BJ (cell line): ENCODE results near the gene HOXD4. TPM values are rescaled to one million over a fixed set of nuclear protein-coding genes. Genes with fewer than 3 reads are reported as not detected.

ENCODE experiments used
- CTCF ChIA-PET: fragments of 350-600 bp; formaldehyde crosslinking; extraction: SDS; loops from one replicate; lab custom pipeline; 2021; ENCODE audit warnings: antibody characterized with exemption, inconsistent platforms; lab: Yijun Ruan, JAX
- POLR2A ChIA-PET: fragments of 300-600 bp; sonication (Branson Sonifier 250); formaldehyde crosslinking; extraction: SDS; loops from one replicate; lab custom pipeline; 2021; ENCODE audit warnings: antibody characterized with exemption; lab: Charles Lee
- DNase-seq: peaks from one replicate; pipeline ENCODE4 v3.0.0-alpha.2; 2011; ENCODE audit warnings: low read depth
- H3K27me3 ChIP-seq: 2 replicates; pipeline ENCODE4 v1.6.0; 2011; ENCODE audit warnings: low read length; ENCODE audit not compliant: control insufficient read depth, insufficient read depth
- H3K36me3 ChIP-seq: 2 replicates; pipeline ENCODE4 v1.5.1; 2011; ENCODE audit warnings: low read length; ENCODE audit not compliant: control insufficient read depth, insufficient read depth
- H3K4me3 ChIP-seq: 2 replicates; pipeline ENCODE4 v1.5.1; 2011; ENCODE audit warnings: low read depth, mild to moderate bottlenecking, control low read depth, low read length
- polyA plus RNA-seq: library from polyadenylated mRNA; depleted of rRNA; stranded (reverse); fragments of >200 nt; gene quantifications from 2 replicates; pipeline ENCODE4 v1.2.3, GENCODE V29; 2011
- TF ChIP-seq, protein P1 (sequence below): IDR thresholded peaks from 2 replicates; pipeline ENCODE4 v1.5.1; 2011; ENCODE audit warnings: low read depth, mild to moderate bottlenecking, control low read depth, inconsistent platforms, low read length, moderate library complexity; ENCODE audit not compliant: insufficient read depth

Gene HOXD4
- polyA plus RNA-seq, 1 experiment, result 0.28 TPM

GRCh38 chr2:176169711-176170110 is 18.4 kb downstream of the HOXD4 start:
- H3K36me3 ChIP-seq, result no peaks in the 10 kb centered on the region
- H3K4me3 ChIP-seq, result no peak overlapping the region
- no peak for DNase-seq
- TF ChIP-seq, protein P1, sequence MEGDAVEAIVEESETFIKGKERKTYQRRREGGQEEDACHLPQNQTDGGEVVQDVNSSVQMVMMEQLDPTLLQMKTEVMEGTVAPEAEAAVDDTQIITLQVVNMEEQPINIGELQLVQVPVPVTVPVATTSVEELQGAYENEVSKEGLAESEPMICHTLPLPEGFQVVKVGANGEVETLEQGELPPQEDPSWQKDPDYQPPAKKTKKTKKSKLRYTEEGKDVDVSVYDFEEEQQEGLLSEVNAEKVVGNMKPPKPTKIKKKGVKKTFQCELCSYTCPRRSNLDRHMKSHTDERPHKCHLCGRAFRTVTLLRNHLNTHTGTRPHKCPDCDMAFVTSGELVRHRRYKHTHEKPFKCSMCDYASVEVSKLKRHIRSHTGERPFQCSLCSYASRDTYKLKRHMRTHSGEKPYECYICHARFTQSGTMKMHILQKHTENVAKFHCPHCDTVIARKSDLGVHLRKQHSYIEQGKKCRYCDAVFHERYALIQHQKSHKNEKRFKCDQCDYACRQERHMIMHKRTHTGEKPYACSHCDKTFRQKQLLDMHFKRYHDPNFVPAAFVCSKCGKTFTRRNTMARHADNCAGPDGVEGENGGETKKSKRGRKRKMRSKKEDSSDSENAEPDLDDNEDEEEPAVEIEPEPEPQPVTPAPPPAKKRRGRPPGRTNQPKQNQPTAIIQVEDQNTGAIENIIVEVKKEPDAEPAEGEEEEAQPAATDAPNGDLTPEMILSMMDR, result no peak
- ChIA-PET CTCF (no interaction called here), POLR2A (no interaction called here)
- H3K27me3 ChIP-seq, result peaks cover 38% of the 10 kb centered on the region

DNA sequence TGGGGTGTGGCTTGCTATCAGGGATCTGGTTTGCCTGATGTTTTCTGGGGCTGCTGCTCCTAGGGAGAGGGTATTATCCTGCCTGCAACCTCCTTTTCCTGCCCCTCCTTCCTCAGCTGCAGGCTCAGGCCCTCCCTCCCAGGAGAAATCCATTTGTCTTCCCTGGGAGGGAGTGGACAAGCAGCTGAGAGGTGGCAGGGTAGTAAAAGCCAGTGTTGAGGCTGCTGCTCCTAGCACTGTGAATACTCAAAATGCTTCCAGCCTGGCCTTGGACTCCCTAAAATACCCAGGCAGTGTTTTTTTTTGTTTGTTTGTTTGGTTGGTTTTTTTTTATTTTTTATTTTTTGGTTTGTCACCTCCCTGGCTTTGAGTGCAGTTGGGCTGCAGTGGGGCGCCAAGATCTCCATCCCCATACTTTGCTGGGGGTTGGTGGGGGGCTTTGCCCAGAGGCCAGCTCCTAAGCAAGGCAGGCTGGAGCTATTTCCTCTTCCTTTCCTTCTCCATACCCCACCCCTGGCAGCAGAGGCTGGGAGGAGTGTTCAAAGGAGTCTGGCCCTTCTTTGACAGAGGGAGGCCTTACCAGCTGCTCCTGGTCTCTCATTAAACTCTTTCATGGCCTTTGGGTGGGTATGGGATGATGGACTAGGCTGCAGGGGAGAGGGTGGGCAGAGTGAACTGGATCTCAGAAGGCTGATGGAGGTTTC is 19.4 kb downstream of the HOXD4 start:
- POLR2A ChIA-PET, result no interaction called here
- DNase-seq, result no peak
- H3K27me3 ChIP-seq, result peaks cover 38% of the 10 kb centered on the region
- TF ChIP-seq, protein P1, result no peak
- no peaks in the 10 kb centered on the region for H3K36me3 ChIP-seq
- H3K4me3 ChIP-seq, result no peak overlapping the region
- CTCF ChIA-PET, result no interaction called here

GRCh38 chr2:176171351-176172006 is 20.1 kb downstream of the HOXD4 start:
- ChIA-PET CTCF (no interaction called here), POLR2A (no interaction called here)
- Histone ChIP-seq H3K27me3 (peaks cover 41% of the 10 kb centered on the region), H3K36me3 (no peaks in the 10 kb centered on the region), H3K4me3 (no peak overlapping the region)
- TF ChIP-seq, protein P1, result no peak
- no peak for DNase-seq

DNA sequence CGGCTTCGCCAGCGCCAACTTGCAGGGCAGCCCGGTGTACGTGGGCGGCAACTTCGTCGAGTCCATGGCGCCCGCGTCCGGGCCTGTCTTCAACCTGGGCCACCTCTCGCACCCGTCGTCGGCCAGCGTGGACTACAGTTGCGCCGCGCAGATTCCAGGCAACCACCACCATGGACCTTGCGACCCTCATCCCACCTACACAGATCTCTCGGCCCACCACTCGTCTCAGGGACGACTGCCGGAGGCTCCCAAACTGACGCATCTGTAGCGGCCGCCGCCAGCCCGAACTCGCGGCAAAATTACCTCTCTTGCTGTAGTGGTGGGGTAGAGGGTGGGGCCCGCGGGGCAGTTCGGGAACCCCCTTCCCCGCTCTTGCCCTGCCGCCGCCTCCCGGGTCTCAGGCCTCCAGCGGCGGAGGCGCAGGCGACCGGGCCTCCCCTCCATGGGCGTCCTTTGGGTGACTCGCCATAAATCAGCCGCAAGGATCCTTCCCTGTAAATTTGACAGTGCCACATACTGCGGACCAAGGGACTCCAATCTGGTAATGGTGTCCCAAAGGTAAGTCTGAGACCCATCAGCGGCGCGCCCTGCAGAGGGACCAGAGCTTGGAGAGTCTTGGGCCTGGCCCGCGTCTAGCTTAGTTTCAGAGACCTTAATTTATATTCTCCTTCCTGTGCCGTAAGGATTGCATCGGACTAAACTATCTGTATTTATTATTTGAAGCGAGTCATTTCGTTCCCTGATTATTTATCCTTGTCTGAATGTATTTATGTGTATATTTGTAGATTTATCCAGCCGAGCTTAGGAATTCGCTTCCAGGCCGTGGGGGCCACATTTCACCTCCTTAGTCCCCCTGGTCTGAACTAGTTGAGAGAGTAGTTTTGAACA is 20.9 kb downstream of the HOXD4 start:
- ChIA-PET CTCF (no interaction called here), POLR2A (no interaction called here)
- Histone ChIP-seq H3K4me3 (no peak overlapping the region), H3K27me3 (peaks cover 47% of the 10 kb centered on the region), H3K36me3 (no peaks in the 10 kb centered on the region)
- no peak for DNase-seq
- TF ChIP-seq, protein P1, result no peak

GRCh38 chr2:176172895-176173566 is 21.7 kb downstream of the HOXD4 start:
- POLR2A ChIA-PET, result no interaction called here
- DNase-seq, result no peak
- Histone ChIP-seq H3K27me3 (peaks cover 50% of the 10 kb centered on the region), H3K36me3 (no peaks in the 10 kb centered on the region), H3K4me3 (no peak overlapping the region)
- TF ChIP-seq, protein P1, result no peak
- CTCF ChIA-PET, result no interaction called here
